Gastroesophageal sphincter (tissue), 3 donors: ENCODE results near the gene DCP2.

Experiments
- CTCF ChIP-seq, 4 experiments: fragments of 200-600 bp in 2 of 4; fragments of 450-650 bp in 2 of 4; sonication (generic) in 1 of 4; IDR thresholded peaks; one replicate each; pipeline ENCODE4 v1.5.1; 2017 to 2019; ENCODE audit warnings: antibody characterized with exemption in 4 of 4, mild to moderate bottlenecking in 2 of 4, moderate library complexity in 2 of 4
- POLR2A ChIP-seq, 2 donors: fragments of 450-650 bp; IDR thresholded peaks; one replicate each; pipeline ENCODE4 v1.6.1; 2017; ENCODE audit warnings: antibody characterized with exemption in 2 of 2, mild to moderate bottlenecking in 2 of 2, moderate library complexity in 1 of 2

DNA sequence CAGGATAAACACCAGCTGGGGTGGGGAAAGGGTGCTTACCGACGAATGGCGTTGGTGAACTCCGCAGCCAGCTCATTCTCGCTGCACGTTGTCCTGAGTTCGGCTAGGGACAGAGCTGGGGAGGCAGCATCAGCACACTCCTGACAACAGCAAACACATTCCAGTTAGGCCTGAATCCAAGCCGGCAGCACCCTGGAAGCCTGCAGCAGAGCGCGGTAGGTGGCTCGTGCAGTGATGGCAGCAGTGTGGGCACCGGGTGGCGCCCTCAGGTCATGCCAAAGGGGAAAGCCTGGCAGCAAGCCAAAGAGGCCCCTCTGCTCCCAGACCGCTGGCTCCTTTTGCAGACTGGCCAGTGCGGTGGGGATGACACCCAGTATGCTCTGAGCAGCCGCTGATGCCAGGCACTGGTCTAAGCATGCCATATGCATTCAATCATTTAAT is 66.9 kb downstream of the DCP2 start:
- TF ChIP-seq CTCF (IDR thresholded peaks at IDR 0.05) = peak in 3 of 4 experiments; percentile 10 to 36 (median 15)
- TF ChIP-seq POLR2A (IDR thresholded peaks at IDR 0.05) = no peak
